HCT116 (cell line): Measurements from ENCODE around the gene UBR2.

Source experiments
- EGR1 ChIP-seq: IDR thresholded peaks from 2 replicates; pipeline ENCODE4 v1.6.1; 2012; ENCODE audit warnings: low read depth
- EZH2 ChIP-seq: fragments of 200-600 bp; sonication (generic); IDR thresholded peaks from 2 replicates; pipeline ENCODE4 v1.6.1; 2017; ENCODE audit warnings: antibody characterized with exemption, mixed run types
- EZH2phosphoT487 ChIP-seq: fragments of 200-600 bp; IDR thresholded peaks from 2 replicates; pipeline ENCODE4 v1.6.1; 2018; ENCODE audit warnings: antibody characterized with exemption, borderline replicate concordance
- POLR2A ChIP-seq: IDR thresholded peaks from 2 replicates; pipeline ENCODE4 v1.7.0; 2011; ENCODE audit warnings: borderline replicate concordance; ENCODE audit not compliant: insufficient read depth, insufficient read length; ENCODE audit errors: extremely low read depth
- RAD21 ChIP-seq: IDR thresholded peaks from 2 replicates; pipeline ENCODE4 v1.6.1; 2012; ENCODE audit warnings: low read depth, mild to moderate bottlenecking
- YY1 ChIP-seq: IDR thresholded peaks from 2 replicates; pipeline ENCODE4 v1.6.1; 2011; ENCODE audit warnings: low read length, low read depth, moderate library complexity, mild to moderate bottlenecking; ENCODE audit not compliant: insufficient replicate concordance; ENCODE audit errors: extremely low read depth
- ZFX ChIP-seq: fragments of 450-650 bp; IDR thresholded peaks from 2 replicates; pipeline ENCODE4 v1.6.1; 2017
- ZNF274 ChIP-seq: fragments of 200-500 bp; sonication (Bioruptor generic); IDR thresholded peaks from 2 replicates; pipeline ENCODE4 v1.6.1; 2014; ENCODE audit warnings: mild to moderate bottlenecking, low read depth, low read length, inconsistent platforms
- TF ChIP-seq, protein P1 (sequence below): IDR thresholded peaks from 2 replicates; pipeline ENCODE4 v1.6.1; 2011; ENCODE audit warnings: mild to moderate bottlenecking, low read length, moderate library complexity; ENCODE audit not compliant: insufficient replicate concordance; ENCODE audit errors: extremely low read depth
- TF ChIP-seq, protein P2 (sequence below): IDR thresholded peaks from 2 replicates; pipeline ENCODE4 v1.6.1; 2012
- TF ChIP-seq, protein P3 (sequence below), 3 experiments: fragments of 200-600 bp in 1 of 3; sonication (generic) in 1 of 3; IDR thresholded peaks in 2 of 3; conservative IDR thresholded peaks in 1 of 3; 2 replicates each; pipeline ENCODE4 v1.5.1; 2012 to 2017; ENCODE audit warnings: low read depth in 2 of 3, low read length in 2 of 3, antibody characterized with exemption in 1 of 3, borderline replicate concordance in 1 of 3, control low read depth in 1 of 3, mild to moderate bottlenecking in 1 of 3, mixed read lengths in 1 of 3, mixed run types in 1 of 3, moderate library complexity in 1 of 3; ENCODE audit not compliant: insufficient read depth in 1 of 3
- TF ChIP-seq, protein P4 (sequence below): IDR thresholded peaks from 2 replicates; pipeline ENCODE4 v1.6.1; 2012; ENCODE audit warnings: low read depth

- TF ChIP-seq, protein P1, sequence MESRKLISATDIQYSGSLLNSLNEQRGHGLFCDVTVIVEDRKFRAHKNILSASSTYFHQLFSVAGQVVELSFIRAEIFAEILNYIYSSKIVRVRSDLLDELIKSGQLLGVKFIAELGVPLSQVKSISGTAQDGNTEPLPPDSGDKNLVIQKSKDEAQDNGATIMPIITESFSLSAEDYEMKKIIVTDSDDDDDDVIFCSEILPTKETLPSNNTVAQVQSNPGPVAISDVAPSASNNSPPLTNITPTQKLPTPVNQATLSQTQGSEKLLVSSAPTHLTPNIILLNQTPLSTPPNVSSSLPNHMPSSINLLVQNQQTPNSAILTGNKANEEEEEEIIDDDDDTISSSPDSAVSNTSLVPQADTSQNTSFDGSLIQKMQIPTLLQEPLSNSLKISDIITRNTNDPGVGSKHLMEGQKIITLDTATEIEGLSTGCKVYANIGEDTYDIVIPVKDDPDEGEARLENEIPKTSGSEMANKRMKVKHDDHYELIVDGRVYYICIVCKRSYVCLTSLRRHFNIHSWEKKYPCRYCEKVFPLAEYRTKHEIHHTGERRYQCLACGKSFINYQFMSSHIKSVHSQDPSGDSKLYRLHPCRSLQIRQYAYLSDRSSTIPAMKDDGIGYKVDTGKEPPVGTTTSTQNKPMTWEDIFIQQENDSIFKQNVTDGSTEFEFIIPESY = no peak
- TF ChIP-seq, protein P2, sequence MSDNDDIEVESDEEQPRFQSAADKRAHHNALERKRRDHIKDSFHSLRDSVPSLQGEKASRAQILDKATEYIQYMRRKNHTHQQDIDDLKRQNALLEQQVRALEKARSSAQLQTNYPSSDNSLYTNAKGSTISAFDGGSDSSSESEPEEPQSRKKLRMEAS = no peak
- TF ChIP-seq, protein P3, sequence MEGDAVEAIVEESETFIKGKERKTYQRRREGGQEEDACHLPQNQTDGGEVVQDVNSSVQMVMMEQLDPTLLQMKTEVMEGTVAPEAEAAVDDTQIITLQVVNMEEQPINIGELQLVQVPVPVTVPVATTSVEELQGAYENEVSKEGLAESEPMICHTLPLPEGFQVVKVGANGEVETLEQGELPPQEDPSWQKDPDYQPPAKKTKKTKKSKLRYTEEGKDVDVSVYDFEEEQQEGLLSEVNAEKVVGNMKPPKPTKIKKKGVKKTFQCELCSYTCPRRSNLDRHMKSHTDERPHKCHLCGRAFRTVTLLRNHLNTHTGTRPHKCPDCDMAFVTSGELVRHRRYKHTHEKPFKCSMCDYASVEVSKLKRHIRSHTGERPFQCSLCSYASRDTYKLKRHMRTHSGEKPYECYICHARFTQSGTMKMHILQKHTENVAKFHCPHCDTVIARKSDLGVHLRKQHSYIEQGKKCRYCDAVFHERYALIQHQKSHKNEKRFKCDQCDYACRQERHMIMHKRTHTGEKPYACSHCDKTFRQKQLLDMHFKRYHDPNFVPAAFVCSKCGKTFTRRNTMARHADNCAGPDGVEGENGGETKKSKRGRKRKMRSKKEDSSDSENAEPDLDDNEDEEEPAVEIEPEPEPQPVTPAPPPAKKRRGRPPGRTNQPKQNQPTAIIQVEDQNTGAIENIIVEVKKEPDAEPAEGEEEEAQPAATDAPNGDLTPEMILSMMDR (IDR thresholded peaks at IDR 0.05 in 2 of 3, conservative IDR thresholded peaks at IDR 0.05 in 1 of 3; ENCODE audit: borderline replicate concordance in 1 of 3, insufficient read depth in 1 of 3, low read depth in 2 of 3, low read length in 2 of 3) = no peak
- TF ChIP-seq EZH2 (no peak), RAD21 (no peak), POLR2A (no peak), EZH2phosphoT487 (no peak), YY1 (no peak), ZNF274 (no peak), ZFX (no peak), EGR1 (no peak)
- TF ChIP-seq, protein P4, sequence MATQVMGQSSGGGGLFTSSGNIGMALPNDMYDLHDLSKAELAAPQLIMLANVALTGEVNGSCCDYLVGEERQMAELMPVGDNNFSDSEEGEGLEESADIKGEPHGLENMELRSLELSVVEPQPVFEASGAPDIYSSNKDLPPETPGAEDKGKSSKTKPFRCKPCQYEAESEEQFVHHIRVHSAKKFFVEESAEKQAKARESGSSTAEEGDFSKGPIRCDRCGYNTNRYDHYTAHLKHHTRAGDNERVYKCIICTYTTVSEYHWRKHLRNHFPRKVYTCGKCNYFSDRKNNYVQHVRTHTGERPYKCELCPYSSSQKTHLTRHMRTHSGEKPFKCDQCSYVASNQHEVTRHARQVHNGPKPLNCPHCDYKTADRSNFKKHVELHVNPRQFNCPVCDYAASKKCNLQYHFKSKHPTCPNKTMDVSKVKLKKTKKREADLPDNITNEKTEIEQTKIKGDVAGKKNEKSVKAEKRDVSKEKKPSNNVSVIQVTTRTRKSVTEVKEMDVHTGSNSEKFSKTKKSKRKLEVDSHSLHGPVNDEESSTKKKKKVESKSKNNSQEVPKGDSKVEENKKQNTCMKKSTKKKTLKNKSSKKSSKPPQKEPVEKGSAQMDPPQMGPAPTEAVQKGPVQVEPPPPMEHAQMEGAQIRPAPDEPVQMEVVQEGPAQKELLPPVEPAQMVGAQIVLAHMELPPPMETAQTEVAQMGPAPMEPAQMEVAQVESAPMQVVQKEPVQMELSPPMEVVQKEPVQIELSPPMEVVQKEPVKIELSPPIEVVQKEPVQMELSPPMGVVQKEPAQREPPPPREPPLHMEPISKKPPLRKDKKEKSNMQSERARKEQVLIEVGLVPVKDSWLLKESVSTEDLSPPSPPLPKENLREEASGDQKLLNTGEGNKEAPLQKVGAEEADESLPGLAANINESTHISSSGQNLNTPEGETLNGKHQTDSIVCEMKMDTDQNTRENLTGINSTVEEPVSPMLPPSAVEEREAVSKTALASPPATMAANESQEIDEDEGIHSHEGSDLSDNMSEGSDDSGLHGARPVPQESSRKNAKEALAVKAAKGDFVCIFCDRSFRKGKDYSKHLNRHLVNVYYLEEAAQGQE = no peak
These were observed 162.2 kb downstream of the UBR2 start for GRCh38 chr6:42726026-42726425.
